ENCODE results near the gene PNMA6A.

DNA sequence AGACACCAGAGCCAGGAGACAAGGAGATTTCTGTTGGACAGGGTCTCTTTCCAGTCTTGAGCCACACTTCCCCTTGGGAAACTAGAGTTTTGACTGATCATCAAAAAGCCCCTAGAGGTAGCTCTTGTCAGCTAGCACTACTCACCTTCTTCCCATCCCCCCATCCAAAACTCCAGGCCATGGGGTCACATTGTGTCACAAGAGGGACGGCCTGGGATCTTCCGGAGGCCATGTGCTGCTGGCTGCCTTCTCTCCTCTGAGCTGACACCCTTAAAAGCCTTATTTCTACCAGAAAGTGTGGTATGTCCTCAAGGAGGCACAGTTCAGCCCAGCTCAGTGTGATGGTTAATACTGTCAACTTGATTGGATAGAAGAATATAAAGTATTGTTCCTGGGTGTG is 8.2 kb upstream of the PNMA6A start:
- no peak for TF ChIP-seq CTCF (IDR thresholded peaks at IDR 0.05; ENCODE audit: insufficient read depth, low read depth, low read length)
- no peak for TF ChIP-seq EZH2 (IDR thresholded peaks at IDR 0.05; ENCODE audit: insufficient read depth, low read length)

Measured in astrocyte (in vitro differentiated cells and primary cell).